GM12872 (cell line): ENCODE measurements around the gene RWDD1.

Experiments used
- TF ChIP-seq, protein P1 (sequence below): IDR thresholded peaks from 3 replicates; pipeline ENCODE4 v1.5.1; 2011; ENCODE audit warnings: low read depth, mild to moderate bottlenecking, low read length, moderate library complexity; ENCODE audit not compliant: insufficient read depth

RWDD1 gene

DNA sequence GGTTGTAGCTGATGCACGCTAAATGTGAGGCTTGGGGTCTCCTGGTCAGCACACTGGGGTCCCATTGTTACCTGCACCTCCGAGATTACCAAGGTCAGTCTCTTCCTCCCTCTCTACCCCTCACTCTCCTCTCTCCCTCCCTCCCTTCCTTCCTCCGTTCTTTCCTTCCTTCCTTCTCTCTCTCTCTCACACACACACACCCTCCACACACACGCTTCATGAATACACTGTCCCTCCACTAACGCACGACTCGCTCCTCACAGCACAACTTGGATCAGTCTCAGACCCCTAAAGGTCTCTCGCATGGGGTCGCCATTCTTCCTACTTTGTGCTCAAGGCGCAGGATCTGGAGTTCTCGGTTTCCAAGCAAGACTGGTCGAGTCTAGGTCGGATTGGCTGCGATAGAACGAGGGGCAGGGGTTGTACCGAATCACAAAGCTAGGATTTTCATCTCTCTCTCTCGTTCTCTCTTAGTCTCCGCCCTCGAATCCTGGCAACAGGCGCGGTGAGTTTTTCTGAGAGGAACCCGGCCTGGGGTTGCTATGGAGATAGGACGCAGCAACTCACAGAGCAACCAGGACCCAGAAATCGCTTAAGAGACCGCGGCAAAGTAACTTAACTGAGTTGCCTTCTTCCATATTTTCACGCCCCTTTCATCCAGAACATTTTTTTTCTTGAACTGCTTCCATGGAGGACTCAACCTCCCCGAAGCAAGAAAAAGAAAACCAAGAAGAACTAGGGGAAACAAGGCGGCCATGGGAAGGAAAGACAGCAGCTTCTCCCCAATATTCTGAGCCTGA, 44.8 kb downstream of the RWDD1 start, which contains the start of gene RSPH4A:
TSS of gene RSPH4A (plus strand) at position 543 of the 800 bp plus-strand sequence. CDS start at position 688, 145 bp downstream.
- TF ChIP-seq, protein P1, sequence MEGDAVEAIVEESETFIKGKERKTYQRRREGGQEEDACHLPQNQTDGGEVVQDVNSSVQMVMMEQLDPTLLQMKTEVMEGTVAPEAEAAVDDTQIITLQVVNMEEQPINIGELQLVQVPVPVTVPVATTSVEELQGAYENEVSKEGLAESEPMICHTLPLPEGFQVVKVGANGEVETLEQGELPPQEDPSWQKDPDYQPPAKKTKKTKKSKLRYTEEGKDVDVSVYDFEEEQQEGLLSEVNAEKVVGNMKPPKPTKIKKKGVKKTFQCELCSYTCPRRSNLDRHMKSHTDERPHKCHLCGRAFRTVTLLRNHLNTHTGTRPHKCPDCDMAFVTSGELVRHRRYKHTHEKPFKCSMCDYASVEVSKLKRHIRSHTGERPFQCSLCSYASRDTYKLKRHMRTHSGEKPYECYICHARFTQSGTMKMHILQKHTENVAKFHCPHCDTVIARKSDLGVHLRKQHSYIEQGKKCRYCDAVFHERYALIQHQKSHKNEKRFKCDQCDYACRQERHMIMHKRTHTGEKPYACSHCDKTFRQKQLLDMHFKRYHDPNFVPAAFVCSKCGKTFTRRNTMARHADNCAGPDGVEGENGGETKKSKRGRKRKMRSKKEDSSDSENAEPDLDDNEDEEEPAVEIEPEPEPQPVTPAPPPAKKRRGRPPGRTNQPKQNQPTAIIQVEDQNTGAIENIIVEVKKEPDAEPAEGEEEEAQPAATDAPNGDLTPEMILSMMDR, result no peak

DNA sequence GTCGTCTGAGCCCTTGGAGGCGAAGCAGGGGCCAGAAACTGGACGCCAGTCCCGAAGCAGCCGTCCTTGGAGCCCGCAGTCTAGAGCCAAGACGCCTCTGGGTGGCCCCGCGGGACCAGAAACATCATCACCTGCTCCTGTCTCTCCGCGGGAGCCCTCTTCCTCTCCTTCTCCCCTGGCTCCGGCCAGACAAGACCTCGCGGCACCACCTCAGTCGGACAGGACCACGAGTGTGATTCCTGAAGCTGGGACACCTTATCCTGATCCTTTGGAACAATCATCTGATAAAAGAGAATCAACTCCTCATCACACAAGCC, 45.4 kb downstream of the RWDD1 start:
- TF ChIP-seq, protein P1, result no peak

DNA sequence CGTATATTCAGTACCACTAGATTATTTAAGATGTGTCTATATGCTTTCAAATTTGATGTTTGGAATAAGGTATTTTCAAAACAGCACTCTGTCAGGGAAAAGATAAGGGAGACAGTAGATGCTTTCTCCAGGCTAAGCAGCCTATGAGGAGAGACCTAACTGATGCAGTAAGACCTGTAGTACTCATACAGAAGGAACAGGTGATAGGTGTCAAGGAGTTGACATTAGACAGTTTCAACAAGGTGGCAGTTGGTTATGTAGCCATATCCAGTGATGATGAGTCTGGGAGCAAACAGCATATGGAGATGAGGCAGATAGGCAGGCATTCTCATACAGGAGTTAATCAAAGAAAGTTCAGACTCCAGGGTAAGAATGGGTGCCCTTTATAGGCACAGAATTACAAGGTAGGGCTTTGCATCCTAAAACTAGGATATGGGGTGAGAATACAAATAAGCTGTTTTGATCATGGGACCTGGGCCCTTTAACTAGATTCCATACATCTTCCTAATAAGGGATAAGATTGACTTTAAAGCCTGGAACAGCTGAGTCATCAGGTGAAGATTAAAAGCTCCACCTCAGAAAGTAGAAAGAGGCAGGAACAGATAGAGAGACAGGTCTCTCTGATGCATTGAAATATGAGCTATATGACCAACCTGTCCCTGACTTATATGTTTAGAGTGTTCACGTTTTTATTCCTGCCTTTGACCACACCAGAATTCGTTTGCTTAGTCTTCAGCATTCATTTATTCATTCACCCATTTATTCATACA, 52.9 kb downstream of the RWDD1 start:
- TF ChIP-seq, protein P1, result no peak

DNA sequence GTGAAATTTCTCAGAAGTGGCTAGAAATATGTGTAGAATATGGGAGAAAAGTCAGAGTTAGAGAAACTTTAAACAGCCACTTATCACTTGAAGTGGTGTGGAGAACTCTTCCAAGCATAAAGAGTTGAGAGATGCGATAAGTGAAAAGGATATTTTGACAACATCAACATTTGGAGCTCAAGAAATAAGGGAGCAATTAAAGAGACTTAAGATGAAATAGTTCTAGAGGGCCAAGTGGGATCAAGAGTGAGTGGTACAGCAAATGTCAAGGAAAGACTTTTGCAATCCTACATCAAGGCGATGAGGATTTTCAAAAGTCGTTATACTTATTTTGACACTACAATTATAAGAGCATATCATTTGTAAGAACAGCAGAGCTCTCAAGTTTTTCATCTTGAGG, 54.6 kb downstream of the RWDD1 start:
- TF ChIP-seq, protein P1, result no peak

DNA sequence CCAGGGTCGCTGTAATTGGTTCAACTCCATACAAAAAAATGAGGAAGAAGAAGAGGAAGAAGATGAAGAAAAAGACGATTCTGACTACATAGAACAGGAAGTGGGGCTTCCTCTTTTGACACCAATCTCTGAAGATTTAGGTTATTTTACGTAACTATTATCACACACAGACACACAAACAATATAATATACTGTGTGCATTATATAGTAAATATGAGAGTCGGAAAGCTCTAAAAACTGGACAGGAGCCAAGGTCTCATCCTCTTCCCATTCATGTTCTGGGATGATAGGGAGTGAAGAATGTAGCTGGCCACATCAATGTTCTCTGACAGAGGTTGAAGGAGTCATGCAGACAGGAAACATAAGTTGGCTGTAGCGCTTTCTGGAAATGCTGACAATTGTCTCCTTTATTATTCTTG, 58.3 kb downstream of the RWDD1 start:
- TF ChIP-seq, protein P1, result no peak

DNA sequence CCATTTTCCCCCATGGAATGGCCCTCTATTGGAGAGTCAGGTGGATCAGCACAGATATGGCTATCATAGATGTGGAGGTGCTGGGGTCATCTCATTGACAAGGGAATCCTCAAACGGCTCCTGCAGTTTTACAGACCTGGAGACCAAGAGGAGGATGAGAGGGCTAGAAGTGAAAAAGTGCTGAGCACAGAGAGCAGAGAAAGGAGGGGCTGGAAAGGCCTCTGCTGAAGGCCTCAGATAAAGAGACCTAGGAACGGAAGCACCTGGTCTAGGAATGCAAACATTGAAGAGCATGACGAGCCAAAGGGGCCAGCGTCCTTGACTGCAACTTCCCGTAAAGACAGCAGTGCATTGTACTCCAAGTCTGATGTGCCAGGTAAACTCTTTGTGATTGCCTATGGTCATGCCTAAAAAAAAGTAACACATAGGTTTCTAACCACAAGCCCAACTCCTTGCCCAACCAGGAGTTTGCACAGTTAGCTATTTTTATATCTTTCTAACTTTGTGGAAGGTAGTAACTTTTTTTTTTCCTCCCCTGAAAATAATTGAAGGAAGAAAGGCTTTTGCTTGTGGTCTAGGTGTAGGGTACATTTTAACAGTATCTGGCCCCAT, 60.2 kb downstream of the RWDD1 start:
- TF ChIP-seq, protein P1, result no peak

DNA sequence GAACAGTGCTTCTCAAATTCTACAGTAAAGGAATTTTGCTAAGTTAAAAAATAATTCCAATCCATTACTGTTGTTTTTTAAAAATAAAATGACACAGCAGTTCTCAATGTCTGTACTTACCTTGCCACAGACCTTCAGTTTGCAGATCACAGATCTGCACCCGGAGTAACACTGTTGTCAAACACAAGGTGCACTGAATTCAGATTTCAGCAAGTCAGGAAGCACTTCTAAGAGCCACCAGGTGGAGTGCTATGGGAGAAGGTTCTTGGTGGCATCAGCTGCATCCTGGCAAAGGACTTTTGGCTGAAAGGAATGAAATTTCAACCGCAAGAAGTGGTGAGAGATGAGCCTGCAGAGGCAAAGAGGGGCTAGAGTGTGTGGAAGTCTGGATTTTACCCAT, 62.4 kb downstream of the RWDD1 start:
- TF ChIP-seq, protein P1, result peak; percentile 65
